ENCODE measurements around the gene FARP2.

DNA sequence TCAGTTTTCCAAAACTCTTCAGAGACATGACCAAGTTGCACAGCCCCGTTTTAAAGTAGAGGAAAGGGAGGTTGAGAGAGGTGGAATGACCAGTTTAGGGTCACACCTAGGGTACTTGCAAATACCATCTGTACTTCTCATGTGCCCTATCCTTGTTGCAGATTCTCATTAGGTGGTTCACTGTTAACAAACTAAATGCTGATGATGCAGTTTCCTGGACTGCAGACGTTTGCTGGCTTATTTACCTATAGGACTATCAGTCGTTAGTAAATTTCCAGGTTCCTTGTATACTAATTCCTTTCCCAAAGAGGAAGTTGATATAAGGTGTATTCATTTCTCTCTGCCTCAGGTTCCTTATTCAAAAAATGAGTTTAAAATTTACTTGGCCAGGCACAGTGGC is 1.4 kb downstream of the FARP2 start:
- TF ChIP-seq, protein P1, sequence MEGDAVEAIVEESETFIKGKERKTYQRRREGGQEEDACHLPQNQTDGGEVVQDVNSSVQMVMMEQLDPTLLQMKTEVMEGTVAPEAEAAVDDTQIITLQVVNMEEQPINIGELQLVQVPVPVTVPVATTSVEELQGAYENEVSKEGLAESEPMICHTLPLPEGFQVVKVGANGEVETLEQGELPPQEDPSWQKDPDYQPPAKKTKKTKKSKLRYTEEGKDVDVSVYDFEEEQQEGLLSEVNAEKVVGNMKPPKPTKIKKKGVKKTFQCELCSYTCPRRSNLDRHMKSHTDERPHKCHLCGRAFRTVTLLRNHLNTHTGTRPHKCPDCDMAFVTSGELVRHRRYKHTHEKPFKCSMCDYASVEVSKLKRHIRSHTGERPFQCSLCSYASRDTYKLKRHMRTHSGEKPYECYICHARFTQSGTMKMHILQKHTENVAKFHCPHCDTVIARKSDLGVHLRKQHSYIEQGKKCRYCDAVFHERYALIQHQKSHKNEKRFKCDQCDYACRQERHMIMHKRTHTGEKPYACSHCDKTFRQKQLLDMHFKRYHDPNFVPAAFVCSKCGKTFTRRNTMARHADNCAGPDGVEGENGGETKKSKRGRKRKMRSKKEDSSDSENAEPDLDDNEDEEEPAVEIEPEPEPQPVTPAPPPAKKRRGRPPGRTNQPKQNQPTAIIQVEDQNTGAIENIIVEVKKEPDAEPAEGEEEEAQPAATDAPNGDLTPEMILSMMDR (conservative IDR thresholded peaks at IDR 0.05 in 1 of 2, IDR thresholded peaks at IDR 0.05 in 1 of 2; ENCODE audit: extremely low read depth in 1 of 2, insufficient read depth in 1 of 2, low read depth in 1 of 2, low read length in 2 of 2) = no peak
- no peak for TF ChIP-seq EZH2 (IDR thresholded peaks at IDR 0.05; ENCODE audit: borderline replicate concordance, low read length)
